ENCODE data around the gene PLEKHA7. TPM values are rescaled to one million over a fixed set of nuclear protein-coding genes. Genes with fewer than 3 reads are reported as not detected.

The PLEKHA7 gene
- total RNA-seq, 1 experiment from 2014 or later = 57.6 TPM

GRCh38 chr11:16936643-16937042, 77.6 kb downstream of the PLEKHA7 start:
- no peaks in the 10 kb centered on the region for H3K36me3 ChIP-seq (ENCODE audit: control insufficient read depth, insufficient read depth, low read length)
- Mint-ChIP-seq H3K36me3 (ENCODE audit: insufficient read depth, unreplicated experiment) (no peaks in the 10 kb centered on the region), H3K4me1 (ENCODE audit: low read depth, unreplicated experiment) (peaks cover 12% of the 10 kb centered on the region), H3K27me3 (ENCODE audit: insufficient read depth, unreplicated experiment) (no peaks in the 10 kb centered on the region), H3K4me3 (ENCODE audit: unreplicated experiment) (no peak overlapping the region), H3K9me3 (ENCODE audit: unreplicated experiment) (no peaks in the 10 kb centered on the region), H3K27ac (ENCODE audit: unreplicated experiment) (peak overlapping the region; percentile 11)
- no peak overlapping the region for H3K4me3 ChIP-seq (ENCODE audit: low read depth, low read length)
- DNase-seq = peak; percentile 53 to 62
- no peaks in the 10 kb centered on the region for H3K9me3 ChIP-seq
- intact Hi-C loops (cut with micrococcal nuclease; ENCODE audit: unreplicated experiment) = loop anchor here (1.0 kb wide), 2 partner anchors 11 to 116 kb away; no protein-coding TSS in a partner anchor
- no peak for TF ChIP-seq CTCF (IDR thresholded peaks at IDR 0.05; ENCODE audit: insufficient read depth in 1 of 2, low read depth in 1 of 2, low read length in 1 of 2, severe bottlenecking in 1 of 2, unreplicated experiment in 1 of 2)
- no TSS peak for BruUV-seq (replicated peaks)
- H3K4me1 ChIP-seq = peaks cover 10% of the 10 kb centered on the region
- H3K27me3 ChIP-seq (replicated peaks; ENCODE audit: control insufficient read depth, insufficient read depth, low read length) = no peaks in the 10 kb centered on the region
- POLR2A ChIA-PET = interaction anchor here (0.8 to 1.1 kb wide), 2 partner anchors 12 to 141 kb away, joined by 5 to 7 read pairs; partner anchors contain the start of gene RPS13
- CTCF ChIA-PET = interaction anchor here (0.6 to 1.3 kb wide), 8 partner anchors 9 to 151 kb away, joined by 3 to 12 read pairs (median 4); no protein-coding TSS in a partner anchor

GRCh38 chr11:16935518-16936302, 78.5 kb downstream of the PLEKHA7 start:
- Mint-ChIP-seq H3K36me3 (ENCODE audit: insufficient read depth, unreplicated experiment) (no peaks in the 10 kb centered on the region), H3K27ac (ENCODE audit: unreplicated experiment) (no peak overlapping the region), H3K27me3 (ENCODE audit: insufficient read depth, unreplicated experiment) (no peaks in the 10 kb centered on the region), H3K9me3 (ENCODE audit: unreplicated experiment) (no peaks in the 10 kb centered on the region), H3K4me1 (ENCODE audit: low read depth, unreplicated experiment) (peaks cover 12% of the 10 kb centered on the region), H3K4me3 (ENCODE audit: unreplicated experiment) (no peak overlapping the region)
- no TSS peak for BruUV-seq (replicated peaks)
- intact Hi-C loops (cut with micrococcal nuclease; ENCODE audit: unreplicated experiment) = loop anchor here (1.0 kb wide), 2 partner anchors 10 to 115 kb away; no protein-coding TSS in a partner anchor
- Histone ChIP-seq H3K4me3 (ENCODE audit: low read depth, low read length) (no peak overlapping the region), H3K36me3 (ENCODE audit: control insufficient read depth, insufficient read depth, low read length) (no peaks in the 10 kb centered on the region), H3K4me1 (peaks cover 10% of the 10 kb centered on the region), H3K9me3 (no peaks in the 10 kb centered on the region), H3K27me3 (replicated peaks; ENCODE audit: control insufficient read depth, insufficient read depth, low read length) (no peaks in the 10 kb centered on the region)
- peak; percentile 29 to 68 for TF ChIP-seq CTCF (IDR thresholded peaks at IDR 0.05; ENCODE audit: insufficient read depth in 1 of 2, low read depth in 1 of 2, low read length in 1 of 2, severe bottlenecking in 1 of 2, unreplicated experiment in 1 of 2)
- no peak for DNase-seq
- CTCF ChIA-PET = interaction anchor here (0.6 kb wide), 1 partner anchor 10 kb away, joined by 3 read pairs; no protein-coding TSS in a partner anchor
- POLR2A ChIA-PET = no interaction called here

- peaks cover 10% of the 10 kb centered on the region for H3K4me1 ChIP-seq
Measured at GRCh38 chr11:16933756-16934603, 80.2 kb downstream of the PLEKHA7 start.

More at GRCh38 chr11:16933756-16934603, 80.2 kb downstream of the PLEKHA7 start:
- H3K4me3 ChIP-seq (ENCODE audit: low read depth, low read length) = no peak overlapping the region
- no peak overlapping the region for H3K27ac Mint-ChIP-seq (ENCODE audit: unreplicated experiment)
- H3K27me3 ChIP-seq (replicated peaks; ENCODE audit: control insufficient read depth, insufficient read depth, low read length) = no peaks in the 10 kb centered on the region
- H3K9me3 ChIP-seq = no peaks in the 10 kb centered on the region
- H3K4me1 Mint-ChIP-seq (ENCODE audit: low read depth, unreplicated experiment) = peaks cover 12% of the 10 kb centered on the region
- H3K27me3 Mint-ChIP-seq (ENCODE audit: insufficient read depth, unreplicated experiment) = no peaks in the 10 kb centered on the region
- TF ChIP-seq CTCF (IDR thresholded peaks at IDR 0.05; ENCODE audit: insufficient read depth in 1 of 2, low read depth in 1 of 2, low read length in 1 of 2, severe bottlenecking in 1 of 2, unreplicated experiment in 1 of 2) = no peak
- no peaks in the 10 kb centered on the region for H3K36me3 Mint-ChIP-seq (ENCODE audit: insufficient read depth, unreplicated experiment)
- no peaks in the 10 kb centered on the region for H3K36me3 ChIP-seq (ENCODE audit: control insufficient read depth, insufficient read depth, low read length)
- DNase-seq = no peak
- no peak overlapping the region for H3K4me3 Mint-ChIP-seq (ENCODE audit: unreplicated experiment)
- CTCF ChIA-PET = no interaction called here
- BruUV-seq (replicated peaks) = no TSS peak
- POLR2A ChIA-PET = no interaction called here
- no peaks in the 10 kb centered on the region for H3K9me3 Mint-ChIP-seq (ENCODE audit: unreplicated experiment)
- intact Hi-C loops (cut with micrococcal nuclease; ENCODE audit: unreplicated experiment) = no loop called here

Measured in Caco-2 (cell line).